CD4-positive, alpha-beta T cell (primary cell): Measurements from ENCODE around the gene COPA. TPM values are rescaled to one million over a fixed set of nuclear protein-coding genes. Genes with fewer than 3 reads are reported as not detected.

Experiments
- ATAC-seq: fragments of 200-7000 bp; cut with Tn5 transposase; one replicate; pipeline ENCODE4 v1.10.0; 2022; ENCODE audit warnings: mild to moderate bottlenecking; ENCODE audit not compliant: poor library complexity
- CTCF ChIA-PET: fragments of 350-600 bp; sonication (Branson Sonifier 250); formaldehyde crosslinking; loops from one replicate; lab custom pipeline; 2021; ENCODE audit warnings: antibody characterized with exemption, inconsistent platforms; lab: Charles Lee
- POLR2A ChIA-PET: fragments of 350-600 bp; sonication (Branson Sonifier 250); formaldehyde crosslinking; loops from one replicate; lab custom pipeline; 2021; ENCODE audit warnings: antibody characterized with exemption, inconsistent platforms; lab: Charles Lee
- DNase-seq, 14 experiments: peaks; one replicate each; pipeline ENCODE4 v3.0.0-alpha.2; 2013 to 2020; ENCODE audit warnings: mixed read lengths in 2 of 14
- H3K27ac ChIP-seq, 2 donors: one replicate each; pipeline versions ENCODE4 v1.5.1 to v1.7.0; 2013; ENCODE audit warnings: low read length in 2 of 2, low read depth in 1 of 2, mild to moderate bottlenecking in 1 of 2
- H3K27me3 ChIP-seq, 2 experiments: 1 replicate in 1 of 2; 2 replicates in 1 of 2; pipeline versions ENCODE4 v1.6.1 to v1.7.0; 2013; ENCODE audit warnings: low read length in 2 of 2, control low read depth in 1 of 2, mild to moderate bottlenecking in 1 of 2, moderate library complexity in 1 of 2; ENCODE audit not compliant: insufficient read depth in 2 of 2, control insufficient read depth in 1 of 2
- H3K36me3 ChIP-seq: one replicate; pipeline ENCODE4 v1.6.1; 2013; ENCODE audit warnings: low read length, control low read depth; ENCODE audit not compliant: insufficient read depth
- H3K4me1 ChIP-seq: one replicate; pipeline ENCODE4 v1.6.1; 2013; ENCODE audit warnings: low read length, control low read depth; ENCODE audit not compliant: insufficient read depth
- H3K4me3 ChIP-seq: one replicate; pipeline ENCODE4 v1.5.1; 2013; ENCODE audit warnings: mild to moderate bottlenecking, low read length, moderate library complexity
- H3K9me3 ChIP-seq, 2 experiments: 1 replicate in 1 of 2; 2 replicates in 1 of 2; pipeline versions ENCODE4 v1.6.1 to v1.7.0; 2013; ENCODE audit warnings: low read length in 2 of 2, mild to moderate bottlenecking in 2 of 2, control low read depth in 1 of 2, moderate library complexity in 1 of 2; ENCODE audit not compliant: control insufficient read depth in 1 of 2, insufficient read depth in 1 of 2
- H3K27ac Mint-ChIP-seq: one replicate; pipeline ENCODE4 v1.8.0; 2020; ENCODE audit warnings: mixed read lengths
- H3K27me3 Mint-ChIP-seq: one replicate; pipeline ENCODE4 v1.8.0; 2021; ENCODE audit warnings: mixed read lengths
- H3K36me3 Mint-ChIP-seq: one replicate; pipeline ENCODE4 v1.8.0; 2021; ENCODE audit warnings: low read depth, mixed read lengths
- H3K4me1 Mint-ChIP-seq: one replicate; pipeline ENCODE4 v1.8.0; 2021; ENCODE audit warnings: low read depth, mixed read lengths
- H3K4me3 Mint-ChIP-seq: one replicate; pipeline ENCODE4 v1.8.0; 2020; ENCODE audit warnings: mild to moderate bottlenecking, mixed read lengths
- H3K9me3 Mint-ChIP-seq: one replicate; pipeline ENCODE4 v1.8.0; 2020; ENCODE audit warnings: mixed read lengths
- intact Hi-C, 2 experiments: fragments of 100-400 bp; cut with DNase I in 1 of 2; cut with micrococcal nuclease in 1 of 2; formaldehyde crosslinking; loops; one replicate each; pipeline versions ENCODE4 v1.15.1 to v1.9.0; 2023 to 2025; cut with DNase I, micrococcal nuclease
- total RNA-seq, 174 experiments: library from RNA in 2 of 174; stranded (reverse) in 2 of 174; gene quantifications; one replicate each; pipeline ENCODE4 v1.2.3 and lab custom pipeline; 2021 to 2026
- TF ChIP-seq, protein P1 (sequence below): fragments of 200-600 bp; IDR thresholded peaks from one replicate; pipeline ENCODE4 v1.8.0; 2022; ENCODE audit warnings: antibody characterized with exemption, mild to moderate bottlenecking

Gene COPA
- total RNA-seq, 2 experiments from 2014 or later: 95.0 to 107 TPM

DNA sequence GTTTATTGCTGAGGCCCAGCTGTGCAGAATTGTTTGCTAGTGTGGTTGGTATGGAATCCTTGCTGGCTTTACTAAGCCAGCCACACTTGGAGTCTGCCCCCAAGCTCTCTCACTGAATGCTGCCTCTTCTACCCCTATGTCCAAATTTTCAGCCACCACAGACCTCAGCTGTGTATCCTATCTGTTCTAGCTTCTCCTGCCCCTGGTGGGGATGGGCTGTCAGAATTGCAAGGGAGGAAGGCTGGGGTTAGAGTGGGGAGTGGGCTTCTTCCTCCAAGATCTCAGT, 28.2 kb upstream of the COPA start:
- CTCF ChIA-PET: no interaction called here
- H3K36me3 ChIP-seq: no peaks in the 10 kb centered on the region
- TF ChIP-seq, protein P1, sequence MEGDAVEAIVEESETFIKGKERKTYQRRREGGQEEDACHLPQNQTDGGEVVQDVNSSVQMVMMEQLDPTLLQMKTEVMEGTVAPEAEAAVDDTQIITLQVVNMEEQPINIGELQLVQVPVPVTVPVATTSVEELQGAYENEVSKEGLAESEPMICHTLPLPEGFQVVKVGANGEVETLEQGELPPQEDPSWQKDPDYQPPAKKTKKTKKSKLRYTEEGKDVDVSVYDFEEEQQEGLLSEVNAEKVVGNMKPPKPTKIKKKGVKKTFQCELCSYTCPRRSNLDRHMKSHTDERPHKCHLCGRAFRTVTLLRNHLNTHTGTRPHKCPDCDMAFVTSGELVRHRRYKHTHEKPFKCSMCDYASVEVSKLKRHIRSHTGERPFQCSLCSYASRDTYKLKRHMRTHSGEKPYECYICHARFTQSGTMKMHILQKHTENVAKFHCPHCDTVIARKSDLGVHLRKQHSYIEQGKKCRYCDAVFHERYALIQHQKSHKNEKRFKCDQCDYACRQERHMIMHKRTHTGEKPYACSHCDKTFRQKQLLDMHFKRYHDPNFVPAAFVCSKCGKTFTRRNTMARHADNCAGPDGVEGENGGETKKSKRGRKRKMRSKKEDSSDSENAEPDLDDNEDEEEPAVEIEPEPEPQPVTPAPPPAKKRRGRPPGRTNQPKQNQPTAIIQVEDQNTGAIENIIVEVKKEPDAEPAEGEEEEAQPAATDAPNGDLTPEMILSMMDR: no peak
- H3K9me3 ChIP-seq: no peaks in the 10 kb centered on the region
- H3K4me3 Mint-ChIP-seq: no peak overlapping the region
- H3K4me1 ChIP-seq: peaks cover 10% of the 10 kb centered on the region
- POLR2A ChIA-PET: no interaction called here
- H3K4me1 Mint-ChIP-seq: peaks cover 9% of the 10 kb centered on the region
- no peaks in the 10 kb centered on the region for H3K27me3 Mint-ChIP-seq
- H3K9me3 Mint-ChIP-seq: no peaks in the 10 kb centered on the region
- no peak for ATAC-seq
- no peaks in the 10 kb centered on the region for H3K36me3 Mint-ChIP-seq
- intact Hi-C loops: loop anchor here (10.0 kb wide), 2 partner anchors 266 to 576 kb away; no protein-coding TSS in a partner anchor
- H3K27ac ChIP-seq: no peak overlapping the region
- no peaks in the 10 kb centered on the region for H3K27me3 ChIP-seq
- H3K4me3 ChIP-seq: no peak overlapping the region
- no peak for DNase-seq
- no peak overlapping the region for H3K27ac Mint-ChIP-seq

DNA sequence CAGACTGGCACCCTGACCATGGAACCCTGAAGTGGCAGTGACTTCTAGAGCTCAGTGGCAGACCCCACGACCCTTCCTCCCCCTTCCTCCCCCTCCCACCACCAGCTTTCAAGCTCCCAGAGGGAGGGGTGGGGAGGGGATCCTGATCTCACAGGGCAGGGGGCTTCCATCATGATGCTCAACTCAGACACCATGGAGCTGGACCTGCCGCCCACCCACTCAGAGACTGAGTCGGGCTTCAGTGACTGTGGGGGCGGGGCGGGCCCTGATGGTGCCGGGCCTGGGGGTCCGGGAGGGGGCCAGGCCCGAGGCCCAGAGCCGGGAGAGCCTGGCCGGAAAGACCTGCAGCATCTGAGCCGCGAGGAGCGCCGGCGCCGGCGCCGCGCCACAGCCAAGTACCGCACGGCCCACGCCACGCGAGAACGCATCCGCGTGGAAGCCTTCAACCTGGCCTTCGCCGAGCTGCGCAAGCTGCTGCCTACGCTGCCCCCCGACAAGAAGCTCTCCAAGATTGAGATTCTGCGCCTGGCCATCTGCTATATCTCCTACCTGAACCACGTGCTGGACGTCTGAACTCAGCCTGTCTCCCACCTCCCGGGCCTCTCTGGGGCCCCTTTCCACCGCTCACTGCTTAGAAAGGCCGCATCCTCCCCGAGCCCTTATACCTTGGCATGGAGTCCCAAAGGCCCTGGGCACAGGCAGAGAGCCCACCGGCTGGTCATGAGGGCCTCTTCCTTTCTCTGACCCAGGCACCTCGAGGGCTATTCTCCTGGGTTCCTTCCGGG, 27.7 kb upstream of the COPA start:
- ATAC-seq: no peak
- no peak for DNase-seq
- peaks cover 3% of the 10 kb centered on the region for H3K4me1 Mint-ChIP-seq
- no peaks in the 10 kb centered on the region for H3K27me3 Mint-ChIP-seq
- TF ChIP-seq, protein P1: no peak
- H3K27ac ChIP-seq: no peak overlapping the region
- intact Hi-C loops: loop anchor here (10.0 kb wide), 2 partner anchors 266 to 576 kb away; no protein-coding TSS in a partner anchor
- H3K36me3 ChIP-seq: no peaks in the 10 kb centered on the region
- H3K36me3 Mint-ChIP-seq: no peaks in the 10 kb centered on the region
- no peak overlapping the region for H3K4me3 ChIP-seq
- H3K4me1 ChIP-seq: peaks cover 5% of the 10 kb centered on the region
- H3K4me3 Mint-ChIP-seq: no peak overlapping the region
- no peaks in the 10 kb centered on the region for H3K27me3 ChIP-seq
- CTCF ChIA-PET: no interaction called here
- POLR2A ChIA-PET: no interaction called here
- no peak overlapping the region for H3K27ac Mint-ChIP-seq
- H3K9me3 ChIP-seq: no peaks in the 10 kb centered on the region
- no peaks in the 10 kb centered on the region for H3K9me3 Mint-ChIP-seq

DNA sequence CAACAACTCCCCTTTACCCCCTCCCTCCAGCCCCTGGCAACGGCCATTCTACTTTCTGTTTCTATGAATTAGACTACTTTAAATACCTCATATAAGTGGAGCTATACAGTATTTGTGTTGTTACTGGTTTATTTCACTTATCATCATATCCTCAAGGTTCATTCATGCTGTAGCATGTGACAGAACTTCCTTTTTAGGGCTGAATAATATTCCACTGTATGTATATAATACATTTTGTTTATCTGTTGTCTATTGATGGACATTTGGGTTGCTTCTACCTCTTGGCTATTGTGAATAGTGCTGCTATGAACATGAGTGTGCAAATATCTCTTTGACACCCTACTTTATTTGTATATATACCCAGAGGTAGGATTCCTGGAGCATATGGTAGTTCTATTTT, 26.0 kb upstream of the COPA start:
- no peaks in the 10 kb centered on the region for H3K36me3 Mint-ChIP-seq
- ChIA-PET CTCF (no interaction called here), POLR2A (interaction anchor here (1.0 kb wide), 1 partner anchor 10 kb away, joined by 3 read pairs; no protein-coding TSS in a partner anchor)
- no peaks in the 10 kb centered on the region for H3K4me1 Mint-ChIP-seq
- Histone ChIP-seq H3K4me3 (no peak overlapping the region), H3K27ac (no peak overlapping the region), H3K4me1 (no peaks in the 10 kb centered on the region), H3K9me3 (no peaks in the 10 kb centered on the region), H3K36me3 (no peaks in the 10 kb centered on the region), H3K27me3 (no peaks in the 10 kb centered on the region)
- no peak overlapping the region for H3K27ac Mint-ChIP-seq
- no peaks in the 10 kb centered on the region for H3K9me3 Mint-ChIP-seq
- H3K27me3 Mint-ChIP-seq: no peaks in the 10 kb centered on the region
- DNase-seq (no peak), ATAC-seq (no peak)
- H3K4me3 Mint-ChIP-seq: no peak overlapping the region
- TF ChIP-seq, protein P1: no peak
- intact Hi-C loops: no loop called here
